ENCODE data around the gene ZNF827. TPM values are rescaled to one million over a fixed set of nuclear protein-coding genes. Genes with fewer than 3 reads are reported as not detected.

ZNF827 gene
- total and polyA plus RNA-seq, 2 experiments from 2014 or later: 7.8 to 17.5 TPM

DNA sequence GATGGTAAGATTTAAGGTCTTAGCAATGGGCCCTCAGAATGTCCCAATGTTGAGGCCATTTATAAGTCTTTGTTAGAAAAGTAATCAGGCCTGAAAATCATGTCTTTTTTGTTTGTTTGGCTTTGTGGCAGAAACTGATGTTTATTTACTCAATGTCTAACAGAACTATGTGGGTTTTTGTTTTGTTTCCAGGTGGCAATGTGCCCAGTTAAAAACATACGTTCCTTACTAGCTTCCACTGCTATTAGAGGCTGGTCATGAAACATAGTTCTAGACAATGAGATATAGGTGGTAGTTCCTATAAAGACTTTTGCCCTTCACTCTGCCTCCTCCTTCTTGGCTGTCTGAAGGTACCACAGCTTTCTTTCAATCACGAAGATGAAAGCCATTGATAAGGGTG, 149.9 kb downstream of the ZNF827 start:
- Histone ChIP-seq H3K9me2 (replicated peaks; ENCODE audit: insufficient read depth) (no peaks in the 10 kb centered on the region), H3K9me3 (ENCODE audit: low read depth) (no peaks in the 10 kb centered on the region), H3K4me3 (no peak overlapping the region), H3K4me2 (no peak overlapping the region), H4K20me1 (ENCODE audit: insufficient read depth, poor library complexity, severe bottlenecking) (no peaks in the 10 kb centered on the region), H3K27ac (no peak overlapping the region), H3K36me3 (replicated peaks; ENCODE audit: insufficient read depth, low read depth) (no peaks in the 10 kb centered on the region), H2AFZ (no peak overlapping the region), H3K79me2 (no peaks in the 10 kb centered on the region), H3K4me1 (ENCODE audit: insufficient read depth) (no peaks in the 10 kb centered on the region), H3K27me3 (no peaks in the 10 kb centered on the region)
- no peak for DNase-seq (ENCODE audit: low spot score)
- WGBS (ENCODE audit: low lambda C conversion rate, missing lambda C conversion rate): 93% methylated on average over 2 of the region's 2 CpGs
- TF ChIP-seq EZH2phosphoT487 (IDR thresholded peaks at IDR 0.05; ENCODE audit: low read depth, severe bottlenecking, unreplicated experiment): no peak
- no peak for TF ChIP-seq EZH2 (IDR thresholded peaks at IDR 0.05; ENCODE audit: borderline replicate concordance)
- TF ChIP-seq, protein P1, sequence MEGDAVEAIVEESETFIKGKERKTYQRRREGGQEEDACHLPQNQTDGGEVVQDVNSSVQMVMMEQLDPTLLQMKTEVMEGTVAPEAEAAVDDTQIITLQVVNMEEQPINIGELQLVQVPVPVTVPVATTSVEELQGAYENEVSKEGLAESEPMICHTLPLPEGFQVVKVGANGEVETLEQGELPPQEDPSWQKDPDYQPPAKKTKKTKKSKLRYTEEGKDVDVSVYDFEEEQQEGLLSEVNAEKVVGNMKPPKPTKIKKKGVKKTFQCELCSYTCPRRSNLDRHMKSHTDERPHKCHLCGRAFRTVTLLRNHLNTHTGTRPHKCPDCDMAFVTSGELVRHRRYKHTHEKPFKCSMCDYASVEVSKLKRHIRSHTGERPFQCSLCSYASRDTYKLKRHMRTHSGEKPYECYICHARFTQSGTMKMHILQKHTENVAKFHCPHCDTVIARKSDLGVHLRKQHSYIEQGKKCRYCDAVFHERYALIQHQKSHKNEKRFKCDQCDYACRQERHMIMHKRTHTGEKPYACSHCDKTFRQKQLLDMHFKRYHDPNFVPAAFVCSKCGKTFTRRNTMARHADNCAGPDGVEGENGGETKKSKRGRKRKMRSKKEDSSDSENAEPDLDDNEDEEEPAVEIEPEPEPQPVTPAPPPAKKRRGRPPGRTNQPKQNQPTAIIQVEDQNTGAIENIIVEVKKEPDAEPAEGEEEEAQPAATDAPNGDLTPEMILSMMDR (IDR thresholded peaks at IDR 0.05; ENCODE audit: poor library complexity): no peak

DNA sequence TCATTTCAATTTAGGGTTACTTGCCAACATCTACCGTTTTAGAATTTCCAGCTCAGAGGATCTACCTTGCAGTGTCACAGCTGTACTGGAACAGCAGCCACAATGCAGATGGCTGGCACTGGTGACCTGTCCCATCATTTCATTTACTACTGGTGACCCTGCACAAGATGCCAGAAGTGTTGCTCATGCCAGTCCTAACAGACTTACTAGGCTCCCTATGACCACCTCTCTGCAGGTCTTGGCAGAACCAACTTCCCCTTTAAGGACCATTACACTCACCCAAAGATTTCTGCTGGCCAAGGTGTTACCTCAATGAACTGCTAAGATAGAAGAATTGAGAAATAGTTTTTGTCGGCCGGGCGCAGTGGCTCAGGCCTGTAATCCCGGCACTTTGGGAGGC, 151.8 kb downstream of the ZNF827 start:
- Histone ChIP-seq H3K4me2 (no peak overlapping the region), H3K27ac (no peak overlapping the region), H3K27me3 (no peaks in the 10 kb centered on the region), H2AFZ (no peak overlapping the region), H3K36me3 (replicated peaks; ENCODE audit: insufficient read depth, low read depth) (no peaks in the 10 kb centered on the region), H3K9me3 (ENCODE audit: low read depth) (no peaks in the 10 kb centered on the region), H4K20me1 (ENCODE audit: insufficient read depth, poor library complexity, severe bottlenecking) (no peaks in the 10 kb centered on the region), H3K9me2 (replicated peaks; ENCODE audit: insufficient read depth) (no peaks in the 10 kb centered on the region), H3K4me1 (ENCODE audit: insufficient read depth) (no peaks in the 10 kb centered on the region), H3K4me3 (no peak overlapping the region), H3K79me2 (no peaks in the 10 kb centered on the region)
- TF ChIP-seq, protein P1 (IDR thresholded peaks at IDR 0.05; ENCODE audit: poor library complexity): no peak
- TF ChIP-seq EZH2phosphoT487 (IDR thresholded peaks at IDR 0.05; ENCODE audit: low read depth, severe bottlenecking, unreplicated experiment): no peak
- no peak for TF ChIP-seq EZH2 (IDR thresholded peaks at IDR 0.05; ENCODE audit: borderline replicate concordance)
- no peak for DNase-seq (ENCODE audit: low spot score)
- 96% methylated on average over 5 of the region's 5 CpGs for WGBS (ENCODE audit: low lambda C conversion rate, missing lambda C conversion rate)

DNA sequence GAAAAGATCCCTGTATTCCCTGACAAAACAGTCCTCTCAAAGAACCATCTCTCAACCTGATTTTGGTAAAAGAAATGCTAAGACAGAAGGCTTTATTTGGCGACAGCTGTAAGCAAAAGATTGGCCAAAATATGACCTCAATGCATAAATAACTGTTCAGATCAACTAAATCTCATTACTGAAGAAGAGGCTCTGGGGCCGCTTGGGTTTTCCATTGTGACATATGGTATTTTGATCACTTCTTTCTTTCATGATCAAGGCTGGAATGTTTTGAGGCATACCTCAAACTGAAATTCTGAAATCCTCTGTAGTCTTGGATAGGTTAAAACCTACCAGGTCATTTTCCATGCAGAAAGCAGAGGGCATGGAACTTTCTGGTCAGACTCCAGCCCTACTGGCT, 152.4 kb downstream of the ZNF827 start:
- Histone ChIP-seq H3K79me2 (no peaks in the 10 kb centered on the region), H3K27me3 (no peaks in the 10 kb centered on the region), H4K20me1 (ENCODE audit: insufficient read depth, poor library complexity, severe bottlenecking) (no peaks in the 10 kb centered on the region), H3K4me3 (no peak overlapping the region), H3K4me1 (ENCODE audit: insufficient read depth) (no peaks in the 10 kb centered on the region), H3K9me2 (replicated peaks; ENCODE audit: insufficient read depth) (no peaks in the 10 kb centered on the region), H2AFZ (no peak overlapping the region), H3K9me3 (ENCODE audit: low read depth) (no peaks in the 10 kb centered on the region), H3K36me3 (replicated peaks; ENCODE audit: insufficient read depth, low read depth) (no peaks in the 10 kb centered on the region), H3K4me2 (no peak overlapping the region), H3K27ac (no peak overlapping the region)
- WGBS (ENCODE audit: low lambda C conversion rate, missing lambda C conversion rate): 88% methylated on average over 2 of the region's 2 CpGs
- no peak for DNase-seq (ENCODE audit: low spot score)
- TF ChIP-seq, protein P1 (IDR thresholded peaks at IDR 0.05; ENCODE audit: poor library complexity): no peak
- TF ChIP-seq EZH2phosphoT487 (IDR thresholded peaks at IDR 0.05; ENCODE audit: low read depth, severe bottlenecking, unreplicated experiment) (no peak), EZH2 (IDR thresholded peaks at IDR 0.05; ENCODE audit: borderline replicate concordance) (no peak)
